ENCODE measurements around the gene ADPRHL1. TPM values are rescaled to one million over a fixed set of nuclear protein-coding genes. Genes with fewer than 3 reads are reported as not detected.

The ADPRHL1 gene
- total RNA-seq, 1 experiment from 2014 or later = 1.5 TPM

DNA sequence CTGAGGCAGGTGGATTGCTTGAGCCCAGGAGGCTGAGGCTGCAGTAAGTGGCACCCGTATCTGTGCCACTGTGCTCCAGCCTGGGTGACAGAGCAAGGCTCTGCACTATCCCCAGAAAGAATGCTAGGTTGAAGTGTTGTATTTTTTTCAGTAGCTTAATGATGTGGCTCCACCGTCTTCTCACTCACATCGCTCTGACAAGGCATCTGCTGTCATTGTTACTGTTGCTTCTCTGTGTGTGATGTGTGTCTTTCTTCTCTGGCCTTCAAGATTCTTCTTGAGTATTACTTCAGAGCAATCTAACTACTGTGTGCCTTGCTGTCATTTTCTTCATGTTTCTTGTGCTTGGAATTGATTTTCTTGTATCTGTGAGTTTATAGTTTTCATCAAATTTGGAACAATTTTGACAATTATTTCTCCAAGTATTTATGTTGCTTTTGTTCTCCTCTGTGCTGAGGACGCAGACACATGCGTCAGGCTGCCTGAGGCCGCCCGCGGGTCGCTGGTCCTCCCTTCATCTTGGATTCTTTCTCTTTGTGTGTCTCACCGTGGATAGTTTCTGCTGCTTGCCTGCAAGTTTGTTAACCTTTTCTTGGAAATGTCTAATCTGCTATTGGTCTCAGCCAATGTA, 10.8 kb downstream of the ADPRHL1 start:
- Mint-ChIP-seq H3K36me3 (peaks cover 5% of the 10 kb centered on the region), H3K27ac (no peak overlapping the region), H3K9me3 (peaks cover 9% of the 10 kb centered on the region; the same call in 1 of the 2 replicates), H3K4me1 (no peaks in the 10 kb centered on the region), H3K4me3 (no peak overlapping the region), H3K27me3 (ENCODE audit: low read depth) (no peaks in the 10 kb centered on the region)
- CTCF ChIA-PET = no interaction called here
- no peak for ATAC-seq
- peak; percentile 82 for TF ChIP-seq ZNF317 (CRISPR knock-in tag; IDR thresholded peaks at IDR 0.05; ENCODE audit: borderline replicate concordance, low read depth)
- no peak for TF ChIP-seq ZNF121 (CRISPR knock-in tag; IDR thresholded peaks at IDR 0.05)
- DNase-seq (ENCODE audit: low spot score) = no peak
- POLR2A ChIA-PET = no interaction called here

DNA sequence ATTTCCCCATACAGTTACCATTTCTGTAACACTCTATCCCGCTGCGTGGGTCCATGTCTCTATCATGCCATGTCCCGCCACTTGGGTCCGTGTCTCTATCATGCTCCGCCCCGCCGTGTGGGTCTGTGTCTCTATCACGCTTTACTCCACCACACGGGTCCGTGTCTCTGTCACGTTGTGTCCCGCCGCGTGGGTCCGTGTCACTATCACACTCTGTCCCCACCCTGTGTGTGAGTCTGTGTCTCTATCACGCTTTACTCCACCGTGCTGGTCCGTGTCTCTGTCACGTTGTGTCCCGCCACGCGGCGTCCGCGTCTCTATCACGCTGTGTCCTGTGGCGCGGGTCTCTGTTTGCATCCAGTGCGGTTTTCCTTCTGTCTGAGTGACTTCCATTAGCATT, 11.6 kb downstream of the ADPRHL1 start:
- Mint-ChIP-seq H3K27ac (no peak overlapping the region), H3K27me3 (ENCODE audit: low read depth) (no peaks in the 10 kb centered on the region), H3K4me1 (no peaks in the 10 kb centered on the region), H3K4me3 (no peak overlapping the region), H3K9me3 (0 out of 2 replicates have a peak, but pooled peaks cover 5% of the 10 kb centered on the region), H3K36me3 (peaks cover 5% of the 10 kb centered on the region)
- TF ChIP-seq ZNF263 (CRISPR knock-in tag; IDR thresholded peaks at IDR 0.05; ENCODE audit: low read depth) (no peak), NFYB (CRISPR knock-in tag; conservative IDR thresholded peaks at IDR 0.05; ENCODE audit: low read depth) (no peak), TEAD1 (CRISPR knock-in tag; IDR thresholded peaks at IDR 0.05) (no peak), SMAD4 (CRISPR knock-in tag; IDR thresholded peaks at IDR 0.05) (no peak), GTF2I (CRISPR knock-in tag; conservative IDR thresholded peaks at IDR 0.05) (no peak), GRHL2 (CRISPR knock-in tag; IDR thresholded peaks at IDR 0.05; ENCODE audit: insufficient replicate concordance, severe bottlenecking) (no peak), ARID4B (CRISPR knock-in tag; IDR thresholded peaks at IDR 0.05; ENCODE audit: borderline replicate concordance) (no peak), OVOL2 (CRISPR knock-in tag; IDR thresholded peaks at IDR 0.05; ENCODE audit: borderline replicate concordance) (no peak), PREB (CRISPR knock-in tag; IDR thresholded peaks at IDR 0.05; ENCODE audit: borderline replicate concordance) (no peak)
- TF ChIP-seq, protein P1, sequence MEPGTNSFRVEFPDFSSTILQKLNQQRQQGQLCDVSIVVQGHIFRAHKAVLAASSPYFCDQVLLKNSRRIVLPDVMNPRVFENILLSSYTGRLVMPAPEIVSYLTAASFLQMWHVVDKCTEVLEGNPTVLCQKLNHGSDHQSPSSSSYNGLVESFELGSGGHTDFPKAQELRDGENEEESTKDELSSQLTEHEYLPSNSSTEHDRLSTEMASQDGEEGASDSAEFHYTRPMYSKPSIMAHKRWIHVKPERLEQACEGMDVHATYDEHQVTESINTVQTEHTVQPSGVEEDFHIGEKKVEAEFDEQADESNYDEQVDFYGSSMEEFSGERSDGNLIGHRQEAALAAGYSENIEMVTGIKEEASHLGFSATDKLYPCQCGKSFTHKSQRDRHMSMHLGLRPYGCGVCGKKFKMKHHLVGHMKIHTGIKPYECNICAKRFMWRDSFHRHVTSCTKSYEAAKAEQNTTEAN (CRISPR knock-in tag; IDR thresholded peaks at IDR 0.05) = no peak
- TF ChIP-seq, protein P2, sequence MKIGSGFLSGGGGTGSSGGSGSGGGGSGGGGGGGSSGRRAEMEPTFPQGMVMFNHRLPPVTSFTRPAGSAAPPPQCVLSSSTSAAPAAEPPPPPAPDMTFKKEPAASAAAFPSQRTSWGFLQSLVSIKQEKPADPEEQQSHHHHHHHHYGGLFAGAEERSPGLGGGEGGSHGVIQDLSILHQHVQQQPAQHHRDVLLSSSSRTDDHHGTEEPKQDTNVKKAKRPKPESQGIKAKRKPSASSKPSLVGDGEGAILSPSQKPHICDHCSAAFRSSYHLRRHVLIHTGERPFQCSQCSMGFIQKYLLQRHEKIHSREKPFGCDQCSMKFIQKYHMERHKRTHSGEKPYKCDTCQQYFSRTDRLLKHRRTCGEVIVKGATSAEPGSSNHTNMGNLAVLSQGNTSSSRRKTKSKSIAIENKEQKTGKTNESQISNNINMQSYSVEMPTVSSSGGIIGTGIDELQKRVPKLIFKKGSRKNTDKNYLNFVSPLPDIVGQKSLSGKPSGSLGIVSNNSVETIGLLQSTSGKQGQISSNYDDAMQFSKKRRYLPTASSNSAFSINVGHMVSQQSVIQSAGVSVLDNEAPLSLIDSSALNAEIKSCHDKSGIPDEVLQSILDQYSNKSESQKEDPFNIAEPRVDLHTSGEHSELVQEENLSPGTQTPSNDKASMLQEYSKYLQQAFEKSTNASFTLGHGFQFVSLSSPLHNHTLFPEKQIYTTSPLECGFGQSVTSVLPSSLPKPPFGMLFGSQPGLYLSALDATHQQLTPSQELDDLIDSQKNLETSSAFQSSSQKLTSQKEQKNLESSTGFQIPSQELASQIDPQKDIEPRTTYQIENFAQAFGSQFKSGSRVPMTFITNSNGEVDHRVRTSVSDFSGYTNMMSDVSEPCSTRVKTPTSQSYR (CRISPR knock-in tag; IDR thresholded peaks at IDR 0.05) = no peak
- no peak for DNase-seq (ENCODE audit: low spot score)
- POLR2A ChIA-PET = no interaction called here
- CTCF ChIA-PET = no interaction called here
- no peak for ATAC-seq
